Measurements from ENCODE around the gene CCDC27. TPM values are rescaled to one million over a fixed set of nuclear protein-coding genes. Genes with fewer than 3 reads are reported as not detected.

The CCDC27 gene
- total RNA-seq, 1 donor from 2014 or later = not detected

GRCh38 chr1:3811595-3811911, 59.3 kb downstream of the CCDC27 start:
- H3K27me3 ChIP-seq (ENCODE audit: control insufficient read depth, insufficient read depth, low read length) = no peaks in the 10 kb centered on the region
- no peak for TF ChIP-seq CTCF (IDR thresholded peaks at IDR 0.05; ENCODE audit: insufficient read depth, low read length, poor library complexity, severe bottlenecking)
- H3K4me3 ChIP-seq (ENCODE audit: low read depth, low read length) = no peak overlapping the region
- H3K36me3 ChIP-seq (ENCODE audit: control insufficient read depth, insufficient read depth, low read length) = no peaks in the 10 kb centered on the region
- DNase-seq (ENCODE audit: low read depth) = no peak

- H3K27me3 ChIP-seq (ENCODE audit: control insufficient read depth, insufficient read depth, low read length) = no peaks in the 10 kb centered on the region
- no peak overlapping the region for H3K4me3 ChIP-seq (ENCODE audit: low read depth, low read length)
- H3K36me3 ChIP-seq (ENCODE audit: control insufficient read depth, insufficient read depth, low read length) = no peaks in the 10 kb centered on the region
- no peak for TF ChIP-seq CTCF (IDR thresholded peaks at IDR 0.05; ENCODE audit: insufficient read depth, low read length, poor library complexity, severe bottlenecking)
- no peak for DNase-seq (ENCODE audit: low read depth)
Observed at GRCh38 chr1:3814065-3814464, 61.8 kb downstream of the CCDC27 start.

- TF ChIP-seq CTCF (IDR thresholded peaks at IDR 0.05; ENCODE audit: insufficient read depth, low read length, poor library complexity, severe bottlenecking) = no peak
- H3K27me3 ChIP-seq (ENCODE audit: control insufficient read depth, insufficient read depth, low read length) = no peaks in the 10 kb centered on the region
- no peak overlapping the region for H3K4me3 ChIP-seq (ENCODE audit: low read depth, low read length)
- H3K36me3 ChIP-seq (ENCODE audit: control insufficient read depth, insufficient read depth, low read length) = peaks cover 1% of the 10 kb centered on the region
- DNase-seq (ENCODE audit: low read depth) = no peak
Observed at GRCh38 chr1:3814771-3815561, 62.7 kb downstream of the CCDC27 start.

GRCh38 chr1:3816331-3817137, 64.3 kb downstream of the CCDC27 start:
- no peaks in the 10 kb centered on the region for H3K27me3 ChIP-seq (ENCODE audit: control insufficient read depth, insufficient read depth, low read length)
- DNase-seq (ENCODE audit: low read depth) = no peak
- H3K4me3 ChIP-seq (ENCODE audit: low read depth, low read length) = no peak overlapping the region
- peaks cover 2% of the 10 kb centered on the region for H3K36me3 ChIP-seq (ENCODE audit: control insufficient read depth, insufficient read depth, low read length)
- TF ChIP-seq CTCF (IDR thresholded peaks at IDR 0.05; ENCODE audit: insufficient read depth, low read length, poor library complexity, severe bottlenecking) = no peak

GRCh38 chr1:3817138-3817740, 65.0 kb downstream of the CCDC27 start:
- Histone ChIP-seq H3K27me3 (ENCODE audit: control insufficient read depth, insufficient read depth, low read length) (no peaks in the 10 kb centered on the region), H3K4me3 (ENCODE audit: low read depth, low read length) (no peak overlapping the region), H3K36me3 (ENCODE audit: control insufficient read depth, insufficient read depth, low read length) (peaks cover 2% of the 10 kb centered on the region)
- no peak for DNase-seq (ENCODE audit: low read depth)
- TF ChIP-seq CTCF (IDR thresholded peaks at IDR 0.05; ENCODE audit: insufficient read depth, low read length, poor library complexity, severe bottlenecking) = no peak
